Measurements from ENCODE around the gene CKMT1A. TPM values are rescaled to one million over a fixed set of nuclear protein-coding genes. Genes with fewer than 3 reads are reported as not detected.
"Not testable (repeated sequence)": the region's sequence is repeated elsewhere in the genome, so short reads cannot be mapped to it uniquely, and the experiment has no call there.

Gene CKMT1A
- total and polyA plus RNA-seq, 2 experiments from 2014 or later: 1.4 to 5.9 TPM

DNA sequence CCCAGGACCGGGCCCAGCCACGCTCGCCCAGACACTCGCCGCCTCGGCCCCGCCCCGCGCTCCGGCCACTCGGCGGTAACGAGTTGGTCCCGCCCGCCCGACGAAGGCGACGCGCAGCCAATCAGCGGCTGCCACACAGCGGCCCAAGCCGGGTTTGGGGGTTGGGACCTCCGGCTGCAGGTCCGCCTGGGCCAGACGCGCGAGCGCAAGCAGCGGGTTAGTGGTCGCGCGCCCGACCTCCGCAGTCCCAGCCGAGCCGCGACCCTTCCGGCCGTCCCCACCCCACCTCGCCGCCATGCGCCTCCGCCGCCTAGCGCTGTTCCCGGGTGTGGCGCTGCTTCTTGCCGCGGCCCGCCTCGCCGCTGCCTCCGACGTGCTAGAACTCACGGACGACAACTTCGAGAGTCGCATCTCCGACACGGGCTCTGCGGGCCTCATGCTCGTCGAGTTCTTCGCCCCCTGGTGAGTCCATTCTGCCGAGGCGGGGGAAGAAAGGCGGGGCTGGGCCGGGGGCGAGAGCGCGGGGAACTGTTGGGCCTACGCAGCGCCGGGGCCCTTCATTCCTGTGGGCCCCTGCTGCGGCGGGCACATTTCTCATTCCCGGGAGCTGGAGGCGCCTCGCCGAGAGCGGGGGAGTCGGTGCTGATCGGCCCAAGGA, 52.7 kb downstream of the CKMT1A start, which contains the start of gene PDIA3:
TSS of gene PDIA3 (plus strand) at position 194 of the 658 bp plus-strand sequence. CDS start at position 296, 102 bp downstream.
- not testable (repeated sequence) for H3K36me3 ChIP-seq; H3K9me3 ChIP-seq (ENCODE audit: low read depth); H3K4me1 ChIP-seq (ENCODE audit: low read depth); H3K27me3 ChIP-seq
- peak; percentile 93 to 95 for DNase-seq (ENCODE audit: low read depth in 1 of 2, low spot score in 1 of 2)
- peak within 1 kb of the TSS; percentile 63 for H3K4me3 ChIP-seq
- TF ChIP-seq, protein P1, sequence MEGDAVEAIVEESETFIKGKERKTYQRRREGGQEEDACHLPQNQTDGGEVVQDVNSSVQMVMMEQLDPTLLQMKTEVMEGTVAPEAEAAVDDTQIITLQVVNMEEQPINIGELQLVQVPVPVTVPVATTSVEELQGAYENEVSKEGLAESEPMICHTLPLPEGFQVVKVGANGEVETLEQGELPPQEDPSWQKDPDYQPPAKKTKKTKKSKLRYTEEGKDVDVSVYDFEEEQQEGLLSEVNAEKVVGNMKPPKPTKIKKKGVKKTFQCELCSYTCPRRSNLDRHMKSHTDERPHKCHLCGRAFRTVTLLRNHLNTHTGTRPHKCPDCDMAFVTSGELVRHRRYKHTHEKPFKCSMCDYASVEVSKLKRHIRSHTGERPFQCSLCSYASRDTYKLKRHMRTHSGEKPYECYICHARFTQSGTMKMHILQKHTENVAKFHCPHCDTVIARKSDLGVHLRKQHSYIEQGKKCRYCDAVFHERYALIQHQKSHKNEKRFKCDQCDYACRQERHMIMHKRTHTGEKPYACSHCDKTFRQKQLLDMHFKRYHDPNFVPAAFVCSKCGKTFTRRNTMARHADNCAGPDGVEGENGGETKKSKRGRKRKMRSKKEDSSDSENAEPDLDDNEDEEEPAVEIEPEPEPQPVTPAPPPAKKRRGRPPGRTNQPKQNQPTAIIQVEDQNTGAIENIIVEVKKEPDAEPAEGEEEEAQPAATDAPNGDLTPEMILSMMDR (IDR thresholded peaks at IDR 0.05; ENCODE audit: low read depth, low read length): peak; percentile 14
- H3K27ac ChIP-seq: peak within 1 kb of the TSS; percentile 96

DNA sequence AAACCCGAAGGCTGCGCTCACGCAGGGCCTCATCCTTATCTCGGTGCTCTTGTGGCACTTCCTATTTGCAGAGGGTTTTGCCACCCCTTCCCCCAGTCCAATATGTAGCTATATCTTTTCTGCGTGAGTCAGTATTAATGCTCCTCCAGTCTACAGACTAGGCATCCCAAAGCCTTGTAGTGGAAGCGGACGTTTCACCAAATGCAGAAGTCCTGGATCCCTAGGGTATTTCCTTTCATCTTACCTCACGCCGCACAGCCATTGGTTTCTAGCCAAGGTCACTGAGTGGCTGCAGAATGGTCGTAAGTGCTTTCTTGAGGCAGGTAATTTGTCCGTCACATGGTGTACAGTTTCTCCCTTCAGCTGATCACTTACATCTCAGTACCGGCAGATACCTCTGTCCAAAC, 53.2 kb downstream of the CKMT1A start:
- not testable (repeated sequence) for H3K9me3 ChIP-seq (ENCODE audit: low read depth); H3K36me3 ChIP-seq; H3K27me3 ChIP-seq; H3K4me1 ChIP-seq (ENCODE audit: low read depth)
- H3K4me3 ChIP-seq: peak overlapping the region; percentile 63
- peak; percentile 8 to 35 for DNase-seq (ENCODE audit: low read depth in 1 of 2, low spot score in 1 of 2)
- H3K27ac ChIP-seq: peak overlapping the region; percentile 96

- TF ChIP-seq, protein P1 (IDR thresholded peaks at IDR 0.05; ENCODE audit: low read depth, low read length): no peak
- Histone ChIP-seq H3K27ac (no peak overlapping the region), H3K36me3 (peaks cover 19% of the 10 kb centered on the region), H3K9me3 (ENCODE audit: low read depth) (no peaks in the 10 kb centered on the region), H3K4me1 (ENCODE audit: low read depth) (peaks cover 6% of the 10 kb centered on the region), H3K27me3 (no peaks in the 10 kb centered on the region), H3K4me3 (no peak overlapping the region)
- DNase-seq (ENCODE audit: low read depth in 1 of 2, low spot score in 1 of 2): peak in 1 of 2 donors; percentile 25
Measured at GRCh38 chr15:43748376-43748775, 54.7 kb downstream of the CKMT1A start.

Other genes starting within 250 kb of the CKMT1A start
- 72.1 and 84.1 TPM in 2 replicates for gene TP53BP1, start 200.7 kb upstream of the CKMT1A start, total RNA-seq
- gene TP53BP1, start 200.7 kb upstream of the CKMT1A start, polyA plus RNA-seq: 41.0 and 41.1 TPM in 2 replicates
- 30.6 TPM in 2 replicates for gene MAP1A, start 176.3 kb upstream of the CKMT1A start, total RNA-seq
- gene MAP1A, start 176.3 kb upstream of the CKMT1A start, polyA plus RNA-seq: 13.8 and 19.3 TPM in 2 replicates
- gene PPIP5K1, start 103.7 kb upstream of the CKMT1A start, total RNA-seq: 16.0 and 20.0 TPM in 2 replicates
- gene PPIP5K1, start 103.7 kb upstream of the CKMT1A start, polyA plus RNA-seq: 16.5 and 17.6 TPM in 2 replicates
- gene CKMT1B, start 99.8 kb upstream of the CKMT1A start, total RNA-seq: 1.5 and 3.8 TPM in 2 replicates
- gene CKMT1B, start 99.8 kb upstream of the CKMT1A start, polyA plus RNA-seq: 3.3 and 6.5 TPM in 2 replicates
- 2.5 and 4.6 TPM in 2 replicates for gene STRC, start 75.1 kb upstream of the CKMT1A start, total RNA-seq
- 0.95 and 5.6 TPM in 2 replicates for gene STRC, start 75.1 kb upstream of the CKMT1A start, polyA plus RNA-seq
- gene CATSPER2, start 45.0 kb upstream of the CKMT1A start, total RNA-seq: 2.5 and 3.8 TPM in 2 replicates
- gene CATSPER2, start 45.0 kb upstream of the CKMT1A start, polyA plus RNA-seq: 4.6 and 5.3 TPM in 2 replicates
- gene PDIA3, start 52.6 kb downstream of the CKMT1A start, total RNA-seq: 97.9 and 155 TPM in 2 replicates
- gene PDIA3, start 52.6 kb downstream of the CKMT1A start, polyA plus RNA-seq: 532 and 932 TPM in 2 replicates
- 2.6 and 4.3 TPM in 2 replicates for gene ELL3, start 83.1 kb downstream of the CKMT1A start, total RNA-seq
- gene ELL3, start 83.1 kb downstream of the CKMT1A start, polyA plus RNA-seq: 4.6 TPM in 1 of 2 replicates, not detected in the other
- gene SERF2, start 98.5 kb downstream of the CKMT1A start, total RNA-seq: 865 and 1,079 TPM in 2 replicates
- 1,545 and 1,638 TPM in 2 replicates for gene SERF2, start 98.5 kb downstream of the CKMT1A start, polyA plus RNA-seq
- gene SERINC4, start 106.4 kb downstream of the CKMT1A start, total RNA-seq: 0.21 and 0.71 TPM in 2 replicates
- gene SERINC4, start 106.4 kb downstream of the CKMT1A start, polyA plus RNA-seq: 0.35 and 0.44 TPM in 2 replicates
- 17.2 TPM in 2 replicates for gene HYPK, start 106.7 kb downstream of the CKMT1A start, total RNA-seq
- gene HYPK, start 106.7 kb downstream of the CKMT1A start, polyA plus RNA-seq: 12.8 and 16.5 TPM in 2 replicates
- gene MFAP1, start 130.8 kb downstream of the CKMT1A start, total RNA-seq: 21.4 and 28.0 TPM in 2 replicates
- 39.2 and 42.4 TPM in 2 replicates for gene MFAP1, start 130.8 kb downstream of the CKMT1A start, polyA plus RNA-seq
- 7.9 and 8.2 TPM in 2 replicates for gene WDR76, start 133.1 kb downstream of the CKMT1A start, total RNA-seq
- 1.5 and 4.0 TPM in 2 replicates for gene WDR76, start 133.1 kb downstream of the CKMT1A start, polyA plus RNA-seq

Measured in cardiac muscle cell (in vitro differentiated cells and primary cell).